IMR-90 (cell line): ENCODE data around the gene SLC9B1.
"Not testable (repeated sequence)": the region's sequence is repeated elsewhere in the genome, so short reads cannot be mapped to it uniquely, and the experiment has no call there.

Experiments
- BHLHE40 ChIP-seq: fragments of 150-350 bp; IDR thresholded peaks from 2 replicates; pipeline ENCODE4 v1.6.1; 2016; ENCODE audit warnings: mild to moderate bottlenecking, low read depth, low read length
- CEBPB ChIP-seq: IDR thresholded peaks from 2 replicates; pipeline ENCODE4 v1.6.1; 2012; ENCODE audit warnings: low read depth, low read length, improper control_type of control experiment
- CHD1 ChIP-seq: IDR thresholded peaks from 2 replicates; pipeline ENCODE4 v1.6.1; 2012; ENCODE audit warnings: low read depth, low read length, improper control_type of control experiment
- CTCF ChIP-seq: conservative IDR thresholded peaks from 2 replicates; pipeline ENCODE4 v1.5.1; 2012; ENCODE audit warnings: mild to moderate bottlenecking, low read depth, low read length, improper control_type of control experiment
- ELK1 ChIP-seq: fragments of 150-350 bp; IDR thresholded peaks from 2 replicates; pipeline ENCODE4 v1.6.1; 2016; ENCODE audit warnings: low read depth, mild to moderate bottlenecking, low read length, moderate library complexity, borderline replicate concordance
- MAZ ChIP-seq: IDR thresholded peaks from 2 replicates; pipeline ENCODE4 v1.6.1; 2012; ENCODE audit warnings: low read depth, mild to moderate bottlenecking, low read length, improper control_type of control experiment, moderate library complexity, borderline replicate concordance
- MXI1 ChIP-seq: IDR thresholded peaks from 2 replicates; pipeline ENCODE4 v1.6.1; 2012; ENCODE audit warnings: low read depth, mild to moderate bottlenecking, low read length, moderate library complexity, borderline replicate concordance
- NFE2L2 ChIP-seq: fragments of 150-350 bp; IDR thresholded peaks from 2 replicates; pipeline ENCODE4 v1.6.1; 2016; ENCODE audit warnings: low read depth, mild to moderate bottlenecking, low read length
- POLR2A ChIP-seq: IDR thresholded peaks from 2 replicates; pipeline ENCODE4 v1.6.1; 2012; ENCODE audit warnings: mild to moderate bottlenecking, low read depth, low read length
- RAD21 ChIP-seq: IDR thresholded peaks from 2 replicates; pipeline ENCODE4 v1.6.1; 2012; ENCODE audit warnings: low read length, improper control_type of control experiment
- RCOR1 ChIP-seq: IDR thresholded peaks from 2 replicates; pipeline ENCODE4 v1.6.1; 2012; ENCODE audit warnings: mild to moderate bottlenecking, low read length, improper control_type of control experiment; ENCODE audit not compliant: insufficient replicate concordance
- RFX5 ChIP-seq: IDR thresholded peaks from 2 replicates; pipeline ENCODE4 v1.8.0; 2012; ENCODE audit warnings: low read depth, mild to moderate bottlenecking, low read length, moderate library complexity
- SMC3 ChIP-seq: fragments of 150-350 bp; IDR thresholded peaks from 2 replicates; pipeline ENCODE4 v1.6.1; 2016; ENCODE audit warnings: low read depth, mild to moderate bottlenecking, antibody characterized with exemption, low read length, moderate library complexity
- USF2 ChIP-seq: fragments of 150-350 bp; IDR thresholded peaks from 2 replicates; pipeline ENCODE4 v1.6.1; 2017; ENCODE audit warnings: mild to moderate bottlenecking, antibody characterized with exemption, low read length, low read depth

- not testable (repeated sequence) for TF ChIP-seq POLR2A, CTCF, MAZ, USF2, CEBPB, RAD21, SMC3, RFX5, MXI1, ELK1, NFE2L2, RCOR1, CHD1, BHLHE40
These were observed 141.9 kb downstream of the SLC9B1 start for GRCh38 chr4:102877477-102878106.
